HepG2 (cell line): ENCODE measurements around the gene ST6GALNAC6. TPM values are rescaled to one million over a fixed set of nuclear protein-coding genes. Genes with fewer than 3 reads are reported as not detected.

Experiments
- GABPA ChIP-seq, 2 experiments: IDR thresholded peaks; 2 replicates each; pipeline ENCODE4 v1.6.1; 2011 to 2016; ENCODE audit warnings: low read depth in 2 of 2, low read length in 1 of 2, missing biosample characterization in 1 of 2, missing genetic modification characterization in 1 of 2
- HNRNPLL ChIP-seq: fragments of 200-400 bp; formaldehyde crosslinking; IDR thresholded peaks from 2 replicates; pipeline ENCODE4 v1.6.1; 2017; ENCODE audit warnings: mild to moderate bottlenecking, low read depth, low read length; ENCODE audit not compliant: poor library complexity, severe bottlenecking
- NFYC ChIP-seq: IDR thresholded peaks from 2 replicates; pipeline ENCODE4 v1.6.1; 2016; ENCODE audit warnings: missing genetic modification reagents, missing compliant biosample characterization
- SAP130 ChIP-seq: IDR thresholded peaks from 2 replicates; pipeline ENCODE4 v1.6.1; 2016; ENCODE audit warnings: low read depth
- TCF12 ChIP-seq, 2 experiments: fragments of 450-650 bp in 1 of 2; sonication (generic) in 1 of 2; formaldehyde crosslinking in 1 of 2; IDR thresholded peaks; 2 replicates each; pipeline versions ENCODE4 v1.6.1 to v1.8.0; 2017 to 2022; ENCODE audit warnings: antibody characterized with exemption in 1 of 2, mild to moderate bottlenecking in 1 of 2, missing genetic modification reagents in 1 of 2, moderate library complexity in 1 of 2
- ZFX ChIP-seq: sonication (generic); formaldehyde crosslinking; IDR thresholded peaks from 2 replicates; pipeline ENCODE4 v1.4.0; 2020; ENCODE audit warnings: mild to moderate bottlenecking, low read depth, missing genetic modification reagents, moderate library complexity
- ZNF501 ChIP-seq: sonication (generic); formaldehyde crosslinking; IDR thresholded peaks from 2 replicates; pipeline ENCODE4 v1.5.1; 2020; ENCODE audit warnings: mild to moderate bottlenecking, moderate library complexity, missing genetic modification reagents
- ZNF839 ChIP-seq: sonication (generic); formaldehyde crosslinking; IDR thresholded peaks from 2 replicates; pipeline ENCODE4 v1.4.0; 2020; ENCODE audit warnings: missing genetic modification reagents, mild to moderate bottlenecking, borderline replicate concordance
- polyA plus RNA-seq, 8 experiments: library from polyadenylated mRNA; depleted of rRNA in 3 of 8; stranded (reverse) in 7 of 8; unstranded in 1 of 8; fragments of >200 nt; fragmentation: Illumina TruSeq in 4 of 8; extraction: Trizol in 4 of 8; gene quantifications; 2 replicates each; pipeline versions ENCODE4 v1.2.1 to v1.2.3, GENCODE V29; 2011 to 2016; ENCODE audit warnings: low read depth in 4 of 8, missing spikeins in 1 of 8, mixed read lengths in 1 of 8; ENCODE audit not compliant: insufficient read depth in 1 of 8
- total RNA-seq, 5 experiments: library from RNA; depleted of rRNA; stranded (reverse); fragments of >200 nt; fragmentation: Illumina TruSeq; extraction: Trizol; gene quantifications; 2 replicates each; pipeline ENCODE4 v1.2.3, GENCODE V29; 2016; ENCODE audit warnings: low read depth in 1 of 5
- TF ChIP-seq, protein P1 (sequence below): sonication (generic); formaldehyde crosslinking; IDR thresholded peaks from 2 replicates; pipeline ENCODE4 v1.4.0; 2020; ENCODE audit warnings: missing genetic modification reagents
- TF ChIP-seq, protein P2 (sequence below): IDR thresholded peaks from 2 replicates; pipeline ENCODE4 v1.6.1; 2016; ENCODE audit warnings: low read depth, control low read depth

Gene ST6GALNAC6
- total and polyA plus RNA-seq, 2 of the 13 experiments (the other 11 are each of a cell fraction or from before 2014, with no cell fraction given): 18.5 to 65.4 TPM

DNA sequence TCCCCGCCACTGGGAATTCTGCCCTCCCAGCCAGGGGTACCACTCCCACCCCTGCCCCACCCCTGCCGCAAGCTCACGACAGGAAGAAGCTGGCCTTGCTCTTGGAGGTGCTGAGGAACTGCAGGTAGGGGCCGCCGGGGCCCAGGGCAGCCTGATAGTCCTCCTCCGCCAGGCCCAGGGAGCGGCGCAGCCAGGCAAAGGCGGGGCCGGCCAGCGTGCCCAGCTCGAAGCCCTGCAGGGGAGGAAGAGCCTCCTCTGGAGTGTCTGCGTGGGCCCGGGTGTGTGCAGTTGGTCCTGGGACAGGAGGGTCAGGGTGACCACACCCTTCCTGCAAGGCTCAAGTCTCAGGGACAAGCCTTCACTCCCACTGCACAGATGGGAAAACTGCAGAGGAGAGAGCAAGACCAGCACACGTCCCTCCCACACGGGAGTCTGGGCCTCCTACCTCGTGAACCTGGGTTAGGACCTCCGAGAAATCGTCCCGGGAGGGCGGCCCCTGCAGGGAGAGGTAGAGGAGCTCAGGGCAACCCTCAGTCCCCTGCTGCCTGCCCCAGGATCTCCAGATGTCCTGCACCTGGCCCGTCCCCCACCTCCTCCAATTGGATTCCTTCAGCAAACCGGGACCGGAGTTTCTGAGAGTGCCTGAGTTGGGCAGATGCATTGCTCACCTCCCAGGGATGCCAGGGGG is 28.7 kb upstream of the ST6GALNAC6 start (continued):
- TF ChIP-seq NFYC (no peak), ZNF501 (no peak), SAP130 (CRISPR knock-in tag) (no peak), GABPA (IDR thresholded peaks at IDR 0.05; ENCODE audit: low read depth, low read length) (no peak), GABPA (CRISPR knock-in tag; IDR thresholded peaks at IDR 0.05; ENCODE audit: low read depth) (no peak), TCF12 (IDR thresholded peaks at IDR 0.05) (no peak), TCF12 (CRISPR knock-in tag; IDR thresholded peaks at IDR 0.05) (no peak), HNRNPLL (peak; percentile 40), ZNF839 (no peak), ZFX (CRISPR knock-in tag) (peak; percentile 31; the same call in 1 of the 2 replicates)
- TF ChIP-seq, protein P1, sequence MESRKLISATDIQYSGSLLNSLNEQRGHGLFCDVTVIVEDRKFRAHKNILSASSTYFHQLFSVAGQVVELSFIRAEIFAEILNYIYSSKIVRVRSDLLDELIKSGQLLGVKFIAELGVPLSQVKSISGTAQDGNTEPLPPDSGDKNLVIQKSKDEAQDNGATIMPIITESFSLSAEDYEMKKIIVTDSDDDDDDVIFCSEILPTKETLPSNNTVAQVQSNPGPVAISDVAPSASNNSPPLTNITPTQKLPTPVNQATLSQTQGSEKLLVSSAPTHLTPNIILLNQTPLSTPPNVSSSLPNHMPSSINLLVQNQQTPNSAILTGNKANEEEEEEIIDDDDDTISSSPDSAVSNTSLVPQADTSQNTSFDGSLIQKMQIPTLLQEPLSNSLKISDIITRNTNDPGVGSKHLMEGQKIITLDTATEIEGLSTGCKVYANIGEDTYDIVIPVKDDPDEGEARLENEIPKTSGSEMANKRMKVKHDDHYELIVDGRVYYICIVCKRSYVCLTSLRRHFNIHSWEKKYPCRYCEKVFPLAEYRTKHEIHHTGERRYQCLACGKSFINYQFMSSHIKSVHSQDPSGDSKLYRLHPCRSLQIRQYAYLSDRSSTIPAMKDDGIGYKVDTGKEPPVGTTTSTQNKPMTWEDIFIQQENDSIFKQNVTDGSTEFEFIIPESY (CRISPR knock-in tag): 0 out of 2 replicates have a peak, but pooled peaks have one; percentile 13
- TF ChIP-seq, protein P2, sequence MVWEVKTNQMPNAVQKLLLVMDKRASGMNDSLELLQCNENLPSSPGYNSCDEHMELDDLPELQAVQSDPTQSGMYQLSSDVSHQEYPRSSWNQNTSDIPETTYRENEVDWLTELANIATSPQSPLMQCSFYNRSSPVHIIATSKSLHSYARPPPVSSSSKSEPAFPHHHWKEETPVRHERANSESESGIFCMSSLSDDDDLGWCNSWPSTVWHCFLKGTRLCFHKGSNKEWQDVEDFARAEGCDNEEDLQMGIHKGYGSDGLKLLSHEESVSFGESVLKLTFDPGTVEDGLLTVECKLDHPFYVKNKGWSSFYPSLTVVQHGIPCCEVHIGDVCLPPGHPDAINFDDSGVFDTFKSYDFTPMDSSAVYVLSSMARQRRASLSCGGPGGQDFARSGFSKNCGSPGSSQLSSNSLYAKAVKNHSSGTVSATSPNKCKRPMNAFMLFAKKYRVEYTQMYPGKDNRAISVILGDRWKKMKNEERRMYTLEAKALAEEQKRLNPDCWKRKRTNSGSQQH (CRISPR knock-in tag): no peak
